ENCODE data around the gene MUC7.

Gene MUC7

GRCh38 chr4:70442474-70442873 is 29.5 kb upstream of the MUC7 start:
- no peak for ATAC-seq (ENCODE audit: insufficient read depth, low read depth)
- no peaks in the 10 kb centered on the region for H3K9me3 ChIP-seq (ENCODE audit: insufficient read depth, low read length, severe bottlenecking)

GRCh38 chr4:70443329-70443728 is 28.7 kb upstream of the MUC7 start:
- Histone ChIP-seq H3K4me1 (ENCODE audit: insufficient read depth, low read length) (no peaks in the 10 kb centered on the region), H3K36me3 (ENCODE audit: insufficient read depth, low read length) (no peaks in the 10 kb centered on the region), H3K27ac (ENCODE audit: low read length) (no peak overlapping the region), H3K9me3 (ENCODE audit: insufficient read depth, low read length, severe bottlenecking) (no peaks in the 10 kb centered on the region), H2AFZ (ENCODE audit: low read depth, low read length) (no peak overlapping the region), H3K4me2 (ENCODE audit: insufficient read depth, low read length) (no peak overlapping the region), H3K27me3 (ENCODE audit: insufficient read depth, low read length, poor library complexity) (no peaks in the 10 kb centered on the region), H3K9ac (ENCODE audit: low read depth, low read length) (no peak overlapping the region), H3K79me2 (ENCODE audit: insufficient read depth, low read length) (no peaks in the 10 kb centered on the region), H3K4me3 (ENCODE audit: low read depth in 1 of 2, low read length in 2 of 2) (no peak overlapping the region), H4K20me1 (ENCODE audit: insufficient read depth, low read length) (no peaks in the 10 kb centered on the region)
- TF ChIP-seq EZH2 (IDR thresholded peaks at IDR 0.05; ENCODE audit: borderline replicate concordance, low read depth, low read length, severe bottlenecking) (no peak), CTCF (IDR thresholded peaks at IDR 0.05; ENCODE audit: borderline replicate concordance, extremely low read depth, low read length, poor library complexity, severe bottlenecking) (no peak)
- ATAC-seq (ENCODE audit: insufficient read depth, low read depth): no peak
- DNase-seq: no peak

More at GRCh38 chr4:70442474-70442873, 29.5 kb upstream of the MUC7 start:
- Histone ChIP-seq H3K9ac (ENCODE audit: low read depth, low read length) (no peak overlapping the region), H3K79me2 (ENCODE audit: insufficient read depth, low read length) (no peaks in the 10 kb centered on the region), H3K27me3 (ENCODE audit: insufficient read depth, low read length, poor library complexity) (no peaks in the 10 kb centered on the region), H3K27ac (ENCODE audit: low read length) (no peak overlapping the region), H3K4me2 (ENCODE audit: insufficient read depth, low read length) (no peak overlapping the region), H2AFZ (ENCODE audit: low read depth, low read length) (no peak overlapping the region), H3K4me1 (ENCODE audit: insufficient read depth, low read length) (no peaks in the 10 kb centered on the region), H3K36me3 (ENCODE audit: insufficient read depth, low read length) (no peaks in the 10 kb centered on the region), H4K20me1 (ENCODE audit: insufficient read depth, low read length) (no peaks in the 10 kb centered on the region), H3K4me3 (ENCODE audit: low read depth in 1 of 2, low read length in 2 of 2) (no peak overlapping the region)
- DNase-seq: no peak
- TF ChIP-seq CTCF (IDR thresholded peaks at IDR 0.05; ENCODE audit: borderline replicate concordance, extremely low read depth, low read length, poor library complexity, severe bottlenecking) (no peak), EZH2 (IDR thresholded peaks at IDR 0.05; ENCODE audit: borderline replicate concordance, low read depth, low read length, severe bottlenecking) (no peak)

GRCh38 chr4:70449220-70449619 is 22.8 kb upstream of the MUC7 start:
- H3K9me3 ChIP-seq (ENCODE audit: insufficient read depth, low read length, severe bottlenecking): no peaks in the 10 kb centered on the region
- H2AFZ ChIP-seq (ENCODE audit: low read depth, low read length): no peak overlapping the region
- no peaks in the 10 kb centered on the region for H3K4me1 ChIP-seq (ENCODE audit: insufficient read depth, low read length)
- no peak overlapping the region for H3K4me3 ChIP-seq (ENCODE audit: low read depth in 1 of 2, low read length in 2 of 2)
- H3K79me2 ChIP-seq (ENCODE audit: insufficient read depth, low read length): no peaks in the 10 kb centered on the region
- no peak overlapping the region for H3K4me2 ChIP-seq (ENCODE audit: insufficient read depth, low read length)
- TF ChIP-seq EZH2 (IDR thresholded peaks at IDR 0.05; ENCODE audit: borderline replicate concordance, low read depth, low read length, severe bottlenecking) (no peak), CTCF (IDR thresholded peaks at IDR 0.05; ENCODE audit: borderline replicate concordance, extremely low read depth, low read length, poor library complexity, severe bottlenecking) (no peak)
- DNase-seq (no peak), ATAC-seq (ENCODE audit: insufficient read depth, low read depth) (no peak)
- no peaks in the 10 kb centered on the region for H4K20me1 ChIP-seq (ENCODE audit: insufficient read depth, low read length)
- H3K27ac ChIP-seq (ENCODE audit: low read length): no peak overlapping the region
- no peak overlapping the region for H3K9ac ChIP-seq (ENCODE audit: low read depth, low read length)
- H3K36me3 ChIP-seq (ENCODE audit: insufficient read depth, low read length): no peaks in the 10 kb centered on the region
- peaks cover 6% of the 10 kb centered on the region for H3K27me3 ChIP-seq (ENCODE audit: insufficient read depth, low read length, poor library complexity)

- H3K27me3 ChIP-seq (ENCODE audit: insufficient read depth, low read length, poor library complexity): peaks cover 6% of the 10 kb centered on the region
- H3K9me3 ChIP-seq (ENCODE audit: insufficient read depth, low read length, severe bottlenecking): no peaks in the 10 kb centered on the region
- no peak overlapping the region for H3K27ac ChIP-seq (ENCODE audit: low read length)
- no peak overlapping the region for H3K4me2 ChIP-seq (ENCODE audit: insufficient read depth, low read length)
- H2AFZ ChIP-seq (ENCODE audit: low read depth, low read length): no peak overlapping the region
- no peaks in the 10 kb centered on the region for H3K36me3 ChIP-seq (ENCODE audit: insufficient read depth, low read length)
- H3K4me1 ChIP-seq (ENCODE audit: insufficient read depth, low read length): no peaks in the 10 kb centered on the region
- no peaks in the 10 kb centered on the region for H3K79me2 ChIP-seq (ENCODE audit: insufficient read depth, low read length)
- H4K20me1 ChIP-seq (ENCODE audit: insufficient read depth, low read length): no peaks in the 10 kb centered on the region
- no peak for TF ChIP-seq EZH2 (IDR thresholded peaks at IDR 0.05; ENCODE audit: borderline replicate concordance, low read depth, low read length, severe bottlenecking)
- no peak for TF ChIP-seq CTCF (IDR thresholded peaks at IDR 0.05; ENCODE audit: borderline replicate concordance, extremely low read depth, low read length, poor library complexity, severe bottlenecking)
- no peak overlapping the region for H3K4me3 ChIP-seq (ENCODE audit: low read depth in 1 of 2, low read length in 2 of 2)
- ATAC-seq (ENCODE audit: insufficient read depth, low read depth): no peak
- no peak overlapping the region for H3K9ac ChIP-seq (ENCODE audit: low read depth, low read length)
- DNase-seq: no peak
These were observed 19.1 kb upstream of the MUC7 start for GRCh38 chr4:70452946-70453345.

Measured in DND-41 (cell line).